GM21737 (cell line): ENCODE data around the gene MAP4K4.

ENCODE experiments used
- ATAC-seq: cut with Tn5 transposase; IDR thresholded peaks from one replicate; pipeline ENCODE4 v1.9.1; 2021; ENCODE audit warnings: mild to moderate bottlenecking, moderate library complexity; ENCODE audit not compliant: unreplicated experiment

MAP4K4 gene

GRCh38 chr2:101811226-101812015 lies 113.9 kb downstream of the MAP4K4 start:
- ATAC-seq, result no peak

- ATAC-seq, result no peak
Observed at GRCh38 chr2:101812226-101812625, 114.7 kb downstream of the MAP4K4 start.

- ATAC-seq, result no peak
Observed at GRCh38 chr2:101814752-101815151, 117.2 kb downstream of the MAP4K4 start.

GRCh38 chr2:101815154-101815553 lies 117.6 kb downstream of the MAP4K4 start:
- ATAC-seq, result no peak

- no peak for ATAC-seq
Observed at GRCh38 chr2:101815739-101816391, 118.4 kb downstream of the MAP4K4 start.

GRCh38 chr2:101816598-101816997 lies 119.1 kb downstream of the MAP4K4 start:
- no peak for ATAC-seq

- no peak for ATAC-seq
Observed at GRCh38 chr2:101817481-101817880, 120.0 kb downstream of the MAP4K4 start.

- ATAC-seq, result no peak
Observed at GRCh38 chr2:101818531-101819451, 121.3 kb downstream of the MAP4K4 start.

GRCh38 chr2:101820519-101820918 lies 123.0 kb downstream of the MAP4K4 start:
- ATAC-seq, result no peak

- no peak for ATAC-seq
Observed at GRCh38 chr2:101821059-101821805, 123.7 kb downstream of the MAP4K4 start.

GRCh38 chr2:101821828-101822458 lies 124.4 kb downstream of the MAP4K4 start:
- no peak for ATAC-seq

GRCh38 chr2:101823347-101823791 lies 125.9 kb downstream of the MAP4K4 start:
- no peak for ATAC-seq

GRCh38 chr2:101823859-101824258 lies 126.4 kb downstream of the MAP4K4 start:
- ATAC-seq, result no peak

- ATAC-seq, result no peak
Observed at GRCh38 chr2:101826716-101827115, 129.2 kb downstream of the MAP4K4 start.

GRCh38 chr2:101827246-101827645 lies 129.7 kb downstream of the MAP4K4 start:
- no peak for ATAC-seq

GRCh38 chr2:101828257-101828656 lies 130.8 kb downstream of the MAP4K4 start:
- no peak for ATAC-seq

GRCh38 chr2:101828673-101829334 lies 131.3 kb downstream of the MAP4K4 start:
- ATAC-seq, result no peak

GRCh38 chr2:101829429-101829828 lies 131.9 kb downstream of the MAP4K4 start:
- no peak for ATAC-seq

- no peak for ATAC-seq
Observed at GRCh38 chr2:101830146-101830545, 132.6 kb downstream of the MAP4K4 start.

GRCh38 chr2:101830555-101830954 lies 133.0 kb downstream of the MAP4K4 start:
- ATAC-seq, result no peak
